ENCODE data around the gene ZDHHC16.
"Not testable (repeated sequence)": the region's sequence is repeated elsewhere in the genome, so short reads cannot be mapped to it uniquely, and the experiment has no call there.

Gene ZDHHC16

DNA sequence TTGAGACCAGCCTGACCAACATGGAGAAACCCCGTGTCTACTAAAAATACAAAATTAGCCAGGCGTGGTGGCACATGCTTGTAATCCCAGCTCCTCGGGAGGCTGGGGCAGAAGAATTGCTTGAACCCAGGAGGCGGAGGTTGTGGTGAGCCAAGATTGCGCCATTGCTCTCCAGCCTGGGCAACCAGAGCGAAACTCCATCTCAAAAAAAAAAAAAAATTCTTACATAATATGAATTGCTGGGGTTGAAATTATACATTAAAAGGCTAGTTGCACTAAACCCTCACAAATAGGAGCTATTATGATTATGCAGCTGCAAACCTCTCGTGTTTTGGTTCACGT lies 22.2 kb upstream of the ZDHHC16 start:
- H3K4me1 ChIP-seq (ENCODE audit: insufficient read depth, low read length); H3K36me3 ChIP-seq (ENCODE audit: insufficient read depth, low read length); H3K9me3 ChIP-seq (ENCODE audit: control insufficient read depth, insufficient read depth, low read length); H3K9ac ChIP-seq (ENCODE audit: low read depth, low read length): not testable (repeated sequence)

DNA sequence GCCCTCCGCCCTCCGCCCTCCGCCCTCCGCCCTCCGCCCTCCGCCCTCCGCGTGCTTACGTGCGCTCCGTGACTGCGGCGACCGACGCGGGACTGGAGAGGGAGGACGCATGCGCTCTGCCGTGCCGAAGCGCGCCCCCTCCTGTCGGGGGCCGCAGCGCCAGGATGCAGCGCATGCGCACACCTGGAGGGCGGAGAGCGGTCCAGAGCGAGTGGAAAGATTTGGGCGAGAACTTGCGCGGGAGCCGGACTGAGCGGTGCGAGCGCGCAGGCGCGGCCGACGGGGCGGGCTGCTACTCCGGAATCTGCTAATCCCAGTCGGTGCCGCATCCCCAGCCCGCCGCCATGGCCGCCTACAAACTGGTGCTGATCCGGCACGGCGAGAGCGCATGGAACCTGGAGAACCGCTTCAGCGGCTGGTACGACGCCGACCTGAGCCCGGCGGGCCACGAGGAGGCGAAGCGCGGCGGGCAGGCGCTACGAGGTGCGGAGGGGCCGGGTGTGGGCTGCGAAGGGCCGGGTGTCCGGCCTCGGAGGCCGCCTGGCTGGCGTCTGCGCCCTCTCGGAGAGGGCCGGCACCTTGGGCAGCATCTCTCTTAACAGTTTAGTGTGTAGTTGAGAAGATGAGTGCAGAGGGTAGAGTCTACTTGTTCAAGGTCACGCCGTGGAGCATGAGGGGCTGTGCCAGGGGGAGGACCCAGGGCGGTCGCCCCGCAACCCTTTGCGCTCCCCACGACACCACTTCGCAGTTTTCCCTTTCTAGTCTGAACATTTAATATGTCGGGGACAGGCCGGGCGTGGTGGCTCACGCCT lies 19.8 kb upstream of the ZDHHC16 start, which contains the start of gene PGAM1:
PGAM1 (plus strand) TSS at position 228 of the 812 bp plus-strand sequence; CDS start at position 345, 117 bp downstream.
- peaks cover 4% of the 10 kb centered on the region; the same call in 1 of the 2 replicates for H3K4me1 ChIP-seq (ENCODE audit: insufficient read depth, low read length)
- H3K9me3 ChIP-seq (ENCODE audit: control insufficient read depth, insufficient read depth, low read length) = no peaks in the 10 kb centered on the region
- peaks cover 14% of the 10 kb centered on the region for H3K36me3 ChIP-seq (ENCODE audit: insufficient read depth, low read length)
- H3K9ac ChIP-seq (ENCODE audit: low read depth, low read length) = peak within 1 kb of the TSS; percentile 100

DNA sequence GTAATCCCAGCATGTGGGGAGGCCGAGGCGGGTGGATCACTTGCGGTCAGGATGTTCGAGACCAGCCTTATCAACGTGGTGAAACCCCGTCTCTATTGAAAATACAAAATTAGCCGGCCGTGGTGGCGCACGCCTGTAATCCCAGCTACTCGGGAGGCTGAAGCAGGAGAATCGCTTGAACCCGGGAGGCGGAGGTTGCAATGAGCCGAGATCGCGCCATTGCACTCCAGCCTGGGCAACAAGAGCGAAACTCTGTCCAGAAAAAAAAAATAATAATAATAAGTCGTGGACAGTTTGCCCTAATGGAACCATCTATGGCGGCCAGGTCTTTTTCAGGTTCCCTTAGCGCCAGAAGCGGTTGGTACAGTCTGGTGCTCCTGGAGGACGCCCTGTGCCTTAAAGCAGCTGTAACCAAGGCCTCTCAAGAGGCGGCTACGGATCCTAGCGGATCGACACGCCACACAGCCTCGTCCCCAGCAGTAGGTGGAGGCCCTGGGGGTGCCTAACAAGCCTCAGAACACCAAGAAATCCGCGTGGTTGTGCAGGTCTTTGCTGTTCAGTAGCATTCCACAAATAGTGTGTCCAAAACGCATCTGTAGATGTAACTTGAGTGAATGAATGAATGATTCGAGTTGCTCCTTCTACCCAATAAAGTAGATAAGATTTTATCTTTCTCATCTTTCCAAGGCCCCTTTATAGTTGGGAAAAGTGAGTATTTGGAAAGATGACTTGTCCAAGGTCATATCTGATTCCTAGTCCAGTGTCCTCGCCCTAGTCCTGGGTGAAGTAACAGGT lies 19.0 kb upstream of the ZDHHC16 start:
- Histone ChIP-seq H3K4me1 (ENCODE audit: insufficient read depth, low read length) (peaks cover 4% of the 10 kb centered on the region; the same call in 1 of the 2 replicates), H3K9me3 (ENCODE audit: control insufficient read depth, insufficient read depth, low read length) (no peaks in the 10 kb centered on the region), H3K36me3 (ENCODE audit: insufficient read depth, low read length) (peaks cover 21% of the 10 kb centered on the region), H3K9ac (ENCODE audit: low read depth, low read length) (peak overlapping the region; percentile 100)

DNA sequence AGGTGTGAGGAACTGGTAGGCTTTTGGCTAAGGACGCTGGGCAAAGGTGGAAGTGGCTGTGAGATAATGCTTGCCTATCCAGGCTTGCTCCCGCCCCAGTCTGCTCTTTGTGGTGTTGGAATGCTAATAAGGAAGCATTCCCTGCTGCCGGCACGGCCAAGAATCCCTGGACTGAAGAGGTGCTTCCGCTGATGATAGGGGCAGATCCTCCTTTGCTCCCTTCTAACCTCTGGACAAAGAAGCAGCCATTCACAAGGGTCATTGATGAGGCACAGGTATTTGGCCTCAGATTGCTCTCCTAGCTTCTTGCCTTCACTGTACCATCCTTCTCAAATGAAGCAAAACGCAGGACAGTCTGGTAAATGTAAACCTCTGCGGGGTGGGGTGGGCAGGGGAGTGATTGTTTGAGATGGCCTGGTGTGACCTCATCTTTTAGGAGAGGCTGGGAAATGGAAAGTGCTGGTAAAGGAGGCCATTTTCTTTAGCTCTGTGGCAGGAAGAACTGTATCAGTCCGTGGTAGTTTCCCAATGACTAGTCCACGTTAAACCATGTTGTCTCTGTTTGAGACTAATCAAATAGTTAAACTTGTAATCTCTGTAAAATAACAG lies 18.3 kb upstream of the ZDHHC16 start:
- peaks cover 23% of the 10 kb centered on the region for H3K36me3 ChIP-seq (ENCODE audit: insufficient read depth, low read length)

DNA sequence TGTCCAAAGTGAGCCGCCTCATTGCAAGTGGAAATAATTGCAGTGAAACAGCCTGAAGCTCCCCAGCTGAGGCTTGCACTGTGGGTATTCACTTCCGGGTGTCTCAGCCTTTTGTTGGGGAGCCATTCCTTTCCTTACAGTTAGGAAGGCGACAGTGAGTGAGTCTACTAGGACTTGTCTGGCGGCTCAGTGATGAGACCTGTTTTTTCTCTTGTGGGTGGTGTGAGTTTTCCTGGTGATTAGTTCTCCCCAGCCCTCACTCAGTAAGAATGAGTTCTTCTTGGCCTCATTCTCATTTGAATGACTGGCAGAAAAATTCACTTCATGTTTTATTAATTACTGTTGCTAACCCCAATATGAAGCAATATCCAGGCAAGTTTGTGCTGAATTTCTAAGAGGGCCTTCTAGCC lies 17.4 kb upstream of the ZDHHC16 start:
- Histone ChIP-seq H3K9ac (ENCODE audit: low read depth, low read length) (peak overlapping the region; percentile 100), H3K9me3 (ENCODE audit: control insufficient read depth, insufficient read depth, low read length) (no peaks in the 10 kb centered on the region), H3K4me1 (ENCODE audit: insufficient read depth, low read length) (peaks cover 4% of the 10 kb centered on the region; the same call in 1 of the 2 replicates), H3K36me3 (ENCODE audit: insufficient read depth, low read length) (peaks cover 23% of the 10 kb centered on the region)

More for the DNA sequence above, 18.3 kb upstream of the ZDHHC16 start:
- H3K9me3 ChIP-seq (ENCODE audit: control insufficient read depth, insufficient read depth, low read length) = no peaks in the 10 kb centered on the region
- H3K4me1 ChIP-seq (ENCODE audit: insufficient read depth, low read length) = peaks cover 4% of the 10 kb centered on the region; the same call in 1 of the 2 replicates
- H3K9ac ChIP-seq (ENCODE audit: low read depth, low read length) = peak overlapping the region; percentile 100

DNA sequence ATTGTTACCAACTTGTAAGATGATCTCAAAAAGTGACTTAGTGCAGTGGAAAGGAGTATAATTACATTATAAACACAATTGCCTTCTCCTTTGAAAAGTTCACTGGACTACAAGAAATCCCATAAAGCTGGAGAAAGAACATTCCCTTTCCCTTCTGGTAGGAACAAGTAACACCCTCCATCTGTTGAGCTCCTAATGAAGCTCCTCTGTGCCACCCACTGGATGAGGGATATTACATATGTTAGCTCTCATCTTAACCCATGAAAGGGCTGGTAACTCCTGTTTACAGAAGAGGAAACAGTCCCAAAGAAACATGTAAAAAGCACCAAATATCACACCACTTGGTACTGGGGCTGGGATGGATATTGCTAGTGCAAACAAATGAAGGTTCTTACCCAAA lies 11.9 kb upstream of the ZDHHC16 start:
- Histone ChIP-seq H3K9ac (ENCODE audit: low read depth, low read length) (no peak overlapping the region), H3K36me3 (ENCODE audit: insufficient read depth, low read length) (peaks cover 31% of the 10 kb centered on the region)

DNA sequence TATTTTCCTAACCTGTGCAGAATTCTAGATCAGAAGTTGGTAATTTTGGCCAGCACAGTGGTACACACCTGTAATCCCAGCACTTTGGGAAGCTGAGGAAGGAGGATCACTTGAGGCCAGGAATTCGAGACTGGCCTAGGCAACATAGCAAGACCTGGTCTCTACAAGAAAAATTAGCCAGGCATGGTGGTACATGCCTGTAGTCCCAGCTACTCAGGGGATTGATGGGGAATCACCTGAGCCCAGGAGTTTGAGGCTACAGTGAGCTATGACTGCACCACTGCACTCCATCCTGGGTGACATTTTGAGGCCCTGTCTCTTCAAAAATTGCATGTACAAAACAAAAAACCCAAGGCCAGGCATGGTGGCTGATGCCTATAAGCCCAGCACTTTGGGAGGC lies 11.4 kb upstream of the ZDHHC16 start:
- Histone ChIP-seq H3K9ac (ENCODE audit: low read depth, low read length) (no peak overlapping the region), H3K4me1 (ENCODE audit: insufficient read depth, low read length) (no peaks in the 10 kb centered on the region), H3K36me3 (ENCODE audit: insufficient read depth, low read length) (peaks cover 36% of the 10 kb centered on the region), H3K9me3 (ENCODE audit: control insufficient read depth, insufficient read depth, low read length) (no peaks in the 10 kb centered on the region)

More for the DNA sequence above, 11.9 kb upstream of the ZDHHC16 start:
- no peaks in the 10 kb centered on the region for H3K4me1 ChIP-seq (ENCODE audit: insufficient read depth, low read length)
- no peaks in the 10 kb centered on the region for H3K9me3 ChIP-seq (ENCODE audit: control insufficient read depth, insufficient read depth, low read length)

DNA sequence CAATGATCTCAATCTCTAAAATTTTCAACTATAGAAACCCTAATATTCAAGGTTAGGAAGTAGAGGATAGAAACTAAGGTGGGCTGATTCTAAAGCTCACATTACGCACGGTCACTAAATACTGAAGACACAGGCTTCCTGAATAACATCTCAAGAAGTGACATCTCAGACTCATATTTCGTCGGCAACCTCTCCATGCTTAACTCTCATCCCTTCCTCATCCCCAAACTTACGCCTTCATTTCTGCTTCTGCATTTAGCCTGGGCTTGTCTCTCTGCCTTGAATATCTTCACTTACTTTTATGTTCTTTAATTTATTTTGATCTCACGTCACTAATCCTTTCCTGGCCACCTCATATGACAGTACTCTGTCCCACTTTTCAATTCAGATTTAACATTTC lies 10.8 kb upstream of the ZDHHC16 start:
- H3K36me3 ChIP-seq (ENCODE audit: insufficient read depth, low read length) = peaks cover 34% of the 10 kb centered on the region
- H3K4me1 ChIP-seq (ENCODE audit: insufficient read depth, low read length) = no peaks in the 10 kb centered on the region

DNA sequence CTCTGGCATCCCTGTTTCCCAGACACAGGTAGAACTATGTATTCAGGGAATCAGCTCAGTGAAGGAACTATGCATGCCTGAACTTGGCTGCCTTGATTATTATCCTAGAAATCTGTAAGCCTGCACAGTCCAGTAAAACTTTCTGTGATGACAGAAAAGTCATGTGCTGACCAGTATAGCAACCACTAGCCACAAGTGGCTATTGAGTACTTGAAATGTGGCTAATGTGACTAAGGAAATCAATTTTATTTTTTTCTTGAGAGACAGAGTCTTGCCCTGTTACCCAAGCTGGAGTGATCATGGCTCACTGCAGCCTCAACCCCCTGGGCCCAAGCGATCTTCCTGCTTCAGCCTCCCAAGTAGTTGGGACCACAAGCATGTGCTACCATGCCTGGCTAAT lies 3.7 kb upstream of the ZDHHC16 start:
- Histone ChIP-seq H3K4me1 (ENCODE audit: insufficient read depth, low read length) (peaks cover 4% of the 10 kb centered on the region; the same call in 1 of the 2 replicates), H3K9ac (ENCODE audit: low read depth, low read length) (no peak overlapping the region), H3K9me3 (ENCODE audit: control insufficient read depth, insufficient read depth, low read length) (no peaks in the 10 kb centered on the region), H3K36me3 (ENCODE audit: insufficient read depth, low read length) (peaks cover 15% of the 10 kb centered on the region)

More for the DNA sequence above, 10.8 kb upstream of the ZDHHC16 start:
- H3K9me3 ChIP-seq (ENCODE audit: control insufficient read depth, insufficient read depth, low read length) = no peaks in the 10 kb centered on the region
- H3K9ac ChIP-seq (ENCODE audit: low read depth, low read length) = no peak overlapping the region

DNA sequence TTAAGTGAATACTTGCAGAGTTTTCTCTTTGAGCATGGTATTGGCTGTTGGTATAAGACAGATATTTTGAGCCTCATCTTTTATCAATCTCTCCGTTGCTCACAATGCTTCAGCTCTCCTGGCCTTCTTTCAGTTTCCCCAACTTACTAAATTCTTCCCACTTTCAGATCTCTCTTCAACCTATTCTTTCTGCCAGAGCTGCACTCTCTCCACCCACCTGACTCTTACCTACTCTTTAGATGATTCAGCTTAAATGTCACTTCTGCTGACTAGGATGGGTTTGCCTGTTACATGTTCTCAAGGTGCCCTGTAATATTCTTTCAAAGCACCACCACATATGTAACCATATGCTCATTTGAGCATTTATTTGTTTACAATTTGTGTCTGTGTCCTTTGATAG lies 1.8 kb upstream of the ZDHHC16 start:
- H3K36me3 ChIP-seq (ENCODE audit: insufficient read depth, low read length) = peaks cover 11% of the 10 kb centered on the region
- no peak overlapping the region for H3K9ac ChIP-seq (ENCODE audit: low read depth, low read length)
- no peaks in the 10 kb centered on the region for H3K9me3 ChIP-seq (ENCODE audit: control insufficient read depth, insufficient read depth, low read length)
- peaks cover 4% of the 10 kb centered on the region; the same call in 1 of the 2 replicates for H3K4me1 ChIP-seq (ENCODE audit: insufficient read depth, low read length)

DNA sequence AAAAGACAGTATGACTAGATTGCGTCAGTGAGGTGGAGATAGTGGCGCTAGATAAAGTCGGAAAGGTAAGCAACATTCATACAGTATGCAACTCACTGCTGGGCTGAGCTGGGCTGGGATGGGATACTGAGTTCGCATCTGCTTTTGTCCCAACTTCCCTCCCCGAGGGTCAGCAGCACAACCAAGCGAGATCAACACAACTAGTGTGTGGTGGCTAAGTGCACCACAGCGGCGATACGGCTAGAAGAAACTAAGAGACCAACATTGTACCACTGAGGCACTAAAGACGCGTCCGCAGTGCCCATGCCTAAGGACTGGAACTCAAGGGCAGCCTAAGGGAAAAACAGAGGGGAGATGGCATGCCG lies 636 bp upstream of the ZDHHC16 start:
- peaks cover 6% of the 10 kb centered on the region; the same call in 1 of the 2 replicates for H3K36me3 ChIP-seq (ENCODE audit: insufficient read depth, low read length)
- peaks cover 4% of the 10 kb centered on the region; the same call in 1 of the 2 replicates for H3K4me1 ChIP-seq (ENCODE audit: insufficient read depth, low read length)

DNA sequence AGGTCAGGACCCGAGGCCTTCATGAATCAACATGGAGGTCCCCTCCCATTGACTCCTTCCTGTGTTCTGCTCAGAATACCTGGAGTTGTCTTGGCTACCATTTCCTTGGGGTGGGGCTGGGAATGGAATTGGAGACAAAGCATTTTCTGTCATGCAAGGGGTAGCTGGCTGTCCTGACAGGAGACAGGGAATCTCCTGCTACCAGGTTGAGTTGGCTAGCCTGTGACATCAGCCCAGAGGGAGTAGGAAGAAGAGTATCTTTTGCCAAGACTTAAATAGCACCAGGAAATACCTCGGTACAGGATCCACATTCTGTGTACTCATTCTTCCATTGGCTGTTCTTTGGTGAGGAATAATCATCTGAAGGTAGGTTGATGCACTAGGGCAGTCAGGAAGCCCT lies 4.9 kb downstream of the ZDHHC16 start:
- H3K9me3 ChIP-seq (ENCODE audit: control insufficient read depth, insufficient read depth, low read length) = no peaks in the 10 kb centered on the region
- peaks cover 11% of the 10 kb centered on the region for H3K36me3 ChIP-seq (ENCODE audit: insufficient read depth, low read length)

More for the DNA sequence above, 636 bp upstream of the ZDHHC16 start:
- no peaks in the 10 kb centered on the region for H3K9me3 ChIP-seq (ENCODE audit: control insufficient read depth, insufficient read depth, low read length)
- peak overlapping the region; percentile 68 for H3K9ac ChIP-seq (ENCODE audit: low read depth, low read length)

DNA sequence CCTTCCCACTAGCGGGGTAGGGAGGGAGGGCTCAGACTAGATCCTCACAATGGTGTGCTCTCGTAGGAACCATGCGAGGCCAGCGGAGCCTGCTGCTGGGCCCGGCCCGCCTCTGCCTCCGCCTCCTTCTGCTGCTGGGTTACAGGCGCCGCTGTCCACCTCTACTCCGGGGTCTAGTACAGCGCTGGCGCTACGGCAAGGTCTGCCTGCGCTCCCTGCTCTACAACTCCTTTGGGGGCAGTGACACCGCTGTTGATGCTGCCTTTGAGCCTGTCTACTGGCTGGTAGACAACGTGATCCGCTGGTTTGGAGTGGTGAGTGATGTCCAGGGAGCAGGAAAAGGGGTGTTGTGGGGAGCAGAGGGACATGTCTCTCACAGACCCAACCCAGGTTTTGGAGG lies 5.6 kb downstream of the ZDHHC16 start:
- Histone ChIP-seq H3K9ac (ENCODE audit: low read depth, low read length) (no peak overlapping the region), H3K36me3 (ENCODE audit: insufficient read depth, low read length) (peaks cover 14% of the 10 kb centered on the region), H3K4me1 (ENCODE audit: insufficient read depth, low read length) (no peaks in the 10 kb centered on the region), H3K9me3 (ENCODE audit: control insufficient read depth, insufficient read depth, low read length) (no peaks in the 10 kb centered on the region)

More for the DNA sequence above, 4.9 kb downstream of the ZDHHC16 start:
- Histone ChIP-seq H3K9ac (ENCODE audit: low read depth, low read length) (no peak overlapping the region), H3K4me1 (ENCODE audit: insufficient read depth, low read length) (no peaks in the 10 kb centered on the region)

DNA sequence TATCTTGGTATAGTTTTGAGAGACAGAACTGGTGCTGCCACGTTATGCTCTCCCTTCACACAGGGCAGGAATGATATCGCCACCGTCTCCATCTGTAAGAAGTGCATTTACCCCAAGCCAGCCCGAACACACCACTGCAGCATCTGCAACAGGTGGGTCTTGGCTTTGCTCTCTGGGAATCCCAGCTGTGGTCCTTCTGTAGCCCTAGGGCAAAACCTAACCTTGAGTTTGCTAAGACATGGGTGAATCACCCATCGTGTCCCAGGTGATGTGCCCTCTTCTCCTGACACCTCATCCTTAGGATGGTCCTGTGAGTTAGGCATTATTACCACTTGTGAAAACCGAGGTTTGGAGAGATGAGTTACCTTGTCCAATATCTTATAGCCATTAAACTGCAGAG lies 6.4 kb downstream of the ZDHHC16 start:
- H3K9me3 ChIP-seq (ENCODE audit: control insufficient read depth, insufficient read depth, low read length) = no peaks in the 10 kb centered on the region
- H3K9ac ChIP-seq (ENCODE audit: low read depth, low read length) = no peak overlapping the region
- peaks cover 18% of the 10 kb centered on the region for H3K36me3 ChIP-seq (ENCODE audit: insufficient read depth, low read length)
- H3K4me1 ChIP-seq (ENCODE audit: insufficient read depth, low read length) = no peaks in the 10 kb centered on the region

All from ES-I3 (cell line).